ENCODE results near the gene CCL20.

Gene CCL20

DNA sequence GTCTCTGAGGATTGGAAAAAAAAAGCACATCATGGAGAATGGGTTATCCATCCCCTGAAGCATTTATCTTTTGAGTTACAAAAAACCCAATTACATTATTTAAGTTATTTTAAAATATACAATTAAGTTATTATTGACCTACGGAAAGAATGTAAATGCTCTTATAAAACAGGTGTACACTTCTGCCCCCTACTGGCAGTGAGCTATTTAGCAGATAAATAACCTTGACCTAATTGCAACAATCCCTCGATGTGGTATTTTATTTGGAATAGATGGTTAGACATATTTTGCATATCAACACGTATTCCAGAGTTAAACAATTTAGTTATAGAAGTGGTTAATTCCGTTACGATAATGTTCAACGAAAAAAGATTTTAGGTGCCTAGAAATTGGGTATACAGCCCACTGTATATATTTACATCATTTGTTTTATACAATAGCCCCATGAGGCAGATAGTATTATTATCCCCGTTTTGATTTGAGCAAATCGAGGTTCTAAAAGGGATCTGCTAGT, 48.6 kb downstream of the CCL20 start:
- Histone ChIP-seq H3K9me3 (ENCODE audit: insufficient read depth, low read depth, low read length) (no peaks in the 10 kb centered on the region), H3K9ac (ENCODE audit: low read depth, low read length) (no peak overlapping the region), H3K27me3 (ENCODE audit: insufficient read depth, low read length) (no peaks in the 10 kb centered on the region), H3K4me3 (ENCODE audit: low read length) (no peak overlapping the region), H3K36me3 (ENCODE audit: insufficient read depth, low read length) (no peaks in the 10 kb centered on the region), H3K4me1 (ENCODE audit: insufficient read depth, low read length) (peaks cover 18% of the 10 kb centered on the region; the same call in 1 of the 2 replicates), H3K27ac (ENCODE audit: low read depth, low read length) (no peak overlapping the region)
- WGBS: 21% methylated on average over 2 of the region's 8 CpGs

DNA sequence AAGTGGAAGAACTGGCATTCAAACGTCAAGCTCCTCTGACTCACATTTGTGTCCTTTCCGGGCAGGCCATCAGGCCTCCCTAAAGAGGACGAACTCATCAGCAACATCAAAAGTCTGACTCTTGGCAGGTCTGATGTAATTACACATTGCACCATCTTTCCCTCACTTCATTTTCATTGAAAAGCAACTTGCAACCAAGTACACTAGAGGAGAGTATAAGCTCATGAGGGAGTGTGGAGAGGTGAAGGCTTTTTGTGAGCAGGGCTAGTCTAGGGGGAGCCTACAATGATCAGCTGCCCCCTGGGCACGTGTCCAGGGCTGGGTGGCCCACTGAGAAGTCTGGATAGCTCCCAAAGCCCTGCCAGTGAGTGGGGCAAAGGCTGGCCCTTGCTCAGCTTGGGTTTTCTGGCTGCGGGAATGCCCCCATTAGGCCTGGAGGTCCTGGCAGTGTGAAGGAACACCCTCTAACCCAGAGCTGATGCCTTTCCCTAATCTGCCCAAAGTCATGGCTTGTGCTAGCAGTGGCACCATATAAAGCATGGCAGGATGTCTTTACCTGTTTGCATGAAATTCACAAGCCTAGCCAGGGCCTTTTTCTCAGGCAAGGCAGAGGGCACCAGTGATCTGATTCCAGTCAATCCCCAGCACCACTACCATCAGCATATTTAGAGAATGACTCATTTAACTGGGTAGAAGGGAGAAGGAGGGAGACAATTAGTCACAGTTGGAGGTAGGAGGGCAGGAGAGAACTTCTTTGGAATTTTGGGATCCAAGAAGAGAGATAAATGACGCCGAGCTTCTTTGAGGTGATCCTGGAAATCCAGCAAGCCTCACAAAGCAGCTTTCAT, 49.3 kb downstream of the CCL20 start:
- H3K9ac ChIP-seq (ENCODE audit: low read depth, low read length): peak overlapping the region; percentile 18; the same call in 1 of the 2 replicates
- H3K27me3 ChIP-seq (ENCODE audit: insufficient read depth, low read length): no peaks in the 10 kb centered on the region
- H3K4me3 ChIP-seq (ENCODE audit: low read length): no peak overlapping the region
- peak overlapping the region; percentile 56 for H3K27ac ChIP-seq (ENCODE audit: low read depth, low read length)
- H3K36me3 ChIP-seq (ENCODE audit: insufficient read depth, low read length): no peaks in the 10 kb centered on the region
- H3K4me1 ChIP-seq (ENCODE audit: insufficient read depth, low read length): peaks cover 18% of the 10 kb centered on the region; the same call in 1 of the 2 replicates
- no peaks in the 10 kb centered on the region for H3K9me3 ChIP-seq (ENCODE audit: insufficient read depth, low read depth, low read length)
- 64% methylated on average over 7 of the region's 7 CpGs for WGBS

DNA sequence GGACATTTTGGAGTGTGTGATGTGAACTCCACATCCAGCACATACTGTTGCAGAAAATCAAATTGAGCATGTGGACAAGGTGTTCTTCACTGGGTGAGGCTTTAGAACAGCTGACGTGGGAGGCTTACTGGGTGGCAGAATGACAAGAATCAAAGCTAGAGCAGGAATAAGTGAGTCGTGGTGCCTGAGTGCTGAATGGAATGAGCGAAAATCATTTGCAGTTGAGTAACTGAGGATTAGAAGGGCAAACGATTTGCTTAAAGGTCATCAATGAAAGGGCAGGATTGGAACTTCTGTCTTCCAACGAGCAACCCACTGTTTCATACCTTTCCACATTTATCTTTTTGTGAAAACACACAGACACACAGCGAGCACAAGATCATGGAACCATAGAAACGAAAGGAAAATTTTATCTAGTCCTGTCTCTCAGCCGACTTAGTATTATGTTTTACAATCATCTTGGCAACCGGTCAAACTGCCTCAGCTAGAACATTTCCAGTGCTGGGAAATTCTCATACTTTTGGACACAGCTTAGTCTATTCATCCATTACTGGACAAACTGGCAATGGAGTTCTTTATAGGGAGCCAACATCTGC, 50.6 kb downstream of the CCL20 start:
- Histone ChIP-seq H3K9me3 (ENCODE audit: insufficient read depth, low read depth, low read length) (no peaks in the 10 kb centered on the region), H3K4me3 (ENCODE audit: low read length) (no peak overlapping the region), H3K9ac (ENCODE audit: low read depth, low read length) (no peak overlapping the region), H3K4me1 (ENCODE audit: insufficient read depth, low read length) (peaks cover 20% of the 10 kb centered on the region; the same call in 1 of the 2 replicates), H3K27me3 (ENCODE audit: insufficient read depth, low read length) (no peaks in the 10 kb centered on the region), H3K36me3 (ENCODE audit: insufficient read depth, low read length) (no peaks in the 10 kb centered on the region), H3K27ac (ENCODE audit: low read depth, low read length) (no peak overlapping the region)
- 84% methylated on average over 9 of the region's 9 CpGs for WGBS

DNA sequence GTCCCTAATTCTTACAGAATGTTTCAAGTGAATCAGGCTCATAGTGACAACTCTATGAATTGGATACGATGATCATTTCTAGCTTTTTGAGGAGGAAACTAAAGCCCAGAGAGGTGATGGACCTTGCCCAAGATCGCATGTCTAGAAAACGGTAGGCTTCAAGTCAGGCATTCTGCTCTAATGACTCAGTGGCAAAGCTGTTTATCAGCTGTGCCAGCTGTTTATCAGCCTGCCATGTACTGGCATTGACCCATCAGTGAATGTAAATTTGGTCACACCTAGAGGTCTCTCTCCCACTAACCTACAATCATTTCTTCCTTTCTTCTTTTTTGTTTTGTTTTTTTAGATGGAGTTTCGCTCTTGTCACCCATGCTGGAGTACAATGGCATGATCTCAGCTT, 51.6 kb downstream of the CCL20 start:
- H3K27ac ChIP-seq (ENCODE audit: low read depth, low read length): no peak overlapping the region
- H3K9me3 ChIP-seq (ENCODE audit: insufficient read depth, low read depth, low read length): no peaks in the 10 kb centered on the region
- H3K4me1 ChIP-seq (ENCODE audit: insufficient read depth, low read length): peaks cover 20% of the 10 kb centered on the region; the same call in 1 of the 2 replicates
- H3K27me3 ChIP-seq (ENCODE audit: insufficient read depth, low read length): no peaks in the 10 kb centered on the region
- no peak overlapping the region for H3K4me3 ChIP-seq (ENCODE audit: low read length)
- WGBS: 93% methylated on average over 4 of the region's 4 CpGs
- no peak overlapping the region for H3K9ac ChIP-seq (ENCODE audit: low read depth, low read length)
- no peaks in the 10 kb centered on the region for H3K36me3 ChIP-seq (ENCODE audit: insufficient read depth, low read length)
